Measurements from ENCODE around the gene BPIFB6.
A peak's percentile ranks its signal among the peaks of the same experiment; 100 is the strongest.

Gene BPIFB6

DNA sequence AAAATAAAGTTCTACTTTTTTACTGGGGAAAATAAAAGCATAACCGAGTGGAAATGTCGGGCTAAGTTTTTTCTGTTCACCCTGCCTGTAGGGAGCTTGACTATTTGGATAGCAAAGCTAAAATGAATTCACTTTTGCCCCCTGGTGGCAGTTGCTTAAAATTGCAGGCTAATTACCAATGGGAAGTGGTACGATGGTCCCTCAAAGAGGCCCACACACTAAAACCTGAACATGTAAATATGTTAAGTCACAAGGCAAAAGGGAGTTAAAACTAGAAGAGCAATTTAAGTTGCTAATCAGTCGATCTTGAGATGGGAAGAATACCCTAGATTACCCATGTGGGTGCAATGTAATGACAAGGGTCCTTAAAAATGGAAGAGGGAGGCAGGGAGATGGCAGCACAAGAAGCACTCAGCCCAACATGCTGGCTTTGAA lies 26.3 kb upstream of the BPIFB6 start:
- TF ChIP-seq, protein P1, sequence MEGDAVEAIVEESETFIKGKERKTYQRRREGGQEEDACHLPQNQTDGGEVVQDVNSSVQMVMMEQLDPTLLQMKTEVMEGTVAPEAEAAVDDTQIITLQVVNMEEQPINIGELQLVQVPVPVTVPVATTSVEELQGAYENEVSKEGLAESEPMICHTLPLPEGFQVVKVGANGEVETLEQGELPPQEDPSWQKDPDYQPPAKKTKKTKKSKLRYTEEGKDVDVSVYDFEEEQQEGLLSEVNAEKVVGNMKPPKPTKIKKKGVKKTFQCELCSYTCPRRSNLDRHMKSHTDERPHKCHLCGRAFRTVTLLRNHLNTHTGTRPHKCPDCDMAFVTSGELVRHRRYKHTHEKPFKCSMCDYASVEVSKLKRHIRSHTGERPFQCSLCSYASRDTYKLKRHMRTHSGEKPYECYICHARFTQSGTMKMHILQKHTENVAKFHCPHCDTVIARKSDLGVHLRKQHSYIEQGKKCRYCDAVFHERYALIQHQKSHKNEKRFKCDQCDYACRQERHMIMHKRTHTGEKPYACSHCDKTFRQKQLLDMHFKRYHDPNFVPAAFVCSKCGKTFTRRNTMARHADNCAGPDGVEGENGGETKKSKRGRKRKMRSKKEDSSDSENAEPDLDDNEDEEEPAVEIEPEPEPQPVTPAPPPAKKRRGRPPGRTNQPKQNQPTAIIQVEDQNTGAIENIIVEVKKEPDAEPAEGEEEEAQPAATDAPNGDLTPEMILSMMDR (IDR thresholded peaks at IDR 0.05): peak; percentile 74

DNA sequence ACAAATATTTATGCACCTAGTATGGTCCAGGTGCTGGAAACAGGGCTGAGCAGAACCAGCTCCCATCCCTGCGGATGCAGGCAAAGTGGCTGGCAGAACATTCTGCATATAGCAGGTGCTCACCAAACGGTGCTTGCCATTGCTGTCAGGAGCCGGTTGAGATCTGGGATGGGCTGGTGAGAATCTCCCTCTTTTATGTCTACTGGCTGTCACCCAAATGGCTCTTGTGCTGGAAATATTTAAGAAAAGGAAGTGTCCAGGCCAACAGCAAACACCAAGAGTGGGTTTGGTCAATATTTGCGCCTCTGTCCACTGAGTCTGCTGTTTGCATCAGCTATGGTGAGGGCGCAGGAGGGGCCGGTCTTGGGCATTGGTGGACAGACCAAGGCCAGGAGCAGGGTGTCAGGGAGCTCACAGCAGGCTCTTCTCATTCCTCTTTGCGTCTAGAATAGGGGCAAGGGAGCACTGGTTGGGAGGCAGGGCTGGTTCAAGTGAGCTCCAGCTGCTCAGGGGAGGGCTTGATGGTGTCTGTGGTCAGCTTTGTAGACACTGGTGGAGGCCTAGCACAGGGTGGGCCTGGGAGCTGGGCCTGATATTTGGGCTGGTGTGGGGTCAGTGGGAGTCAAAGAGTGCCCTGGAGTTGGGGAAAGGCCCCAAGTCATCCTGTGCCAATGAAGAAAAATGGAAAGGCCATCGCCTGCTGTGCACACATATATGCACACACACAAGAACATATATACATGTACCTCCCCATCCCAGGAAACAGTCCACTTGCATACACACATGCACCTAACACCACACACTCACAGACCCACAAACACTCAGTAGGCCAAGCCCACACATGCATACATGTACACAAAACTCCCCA lies 25.3 kb upstream of the BPIFB6 start:
- TF ChIP-seq, protein P1 (IDR thresholded peaks at IDR 0.05): no peak

DNA sequence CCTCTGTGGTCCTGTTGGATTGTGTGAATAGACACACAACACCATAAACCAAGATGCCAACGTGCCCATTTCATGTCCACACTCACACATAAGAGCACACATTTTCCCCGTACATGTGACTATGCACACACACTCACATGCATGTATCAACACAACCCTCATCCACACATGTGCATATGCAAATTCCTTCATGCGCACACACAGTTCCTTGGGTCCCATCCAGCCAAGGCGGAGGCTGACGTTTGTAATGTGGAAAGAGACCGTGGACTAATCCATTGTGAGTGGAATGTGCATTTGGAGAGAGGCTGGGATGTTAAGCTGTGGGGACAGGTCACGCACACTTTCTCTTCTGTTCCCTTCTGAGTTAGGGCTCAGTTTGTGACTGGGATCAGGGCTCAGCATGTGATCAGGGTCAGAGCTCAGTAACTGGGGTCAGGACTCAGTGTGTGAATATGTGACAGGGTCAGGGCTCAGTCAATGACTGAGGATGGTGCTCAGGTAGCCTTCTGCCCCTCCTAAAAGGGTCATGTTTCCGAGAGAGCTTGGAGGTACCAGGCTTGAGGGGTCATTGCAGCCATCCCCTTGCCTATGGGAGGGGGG lies 24.6 kb upstream of the BPIFB6 start:
- TF ChIP-seq, protein P1 (IDR thresholded peaks at IDR 0.05): no peak

DNA sequence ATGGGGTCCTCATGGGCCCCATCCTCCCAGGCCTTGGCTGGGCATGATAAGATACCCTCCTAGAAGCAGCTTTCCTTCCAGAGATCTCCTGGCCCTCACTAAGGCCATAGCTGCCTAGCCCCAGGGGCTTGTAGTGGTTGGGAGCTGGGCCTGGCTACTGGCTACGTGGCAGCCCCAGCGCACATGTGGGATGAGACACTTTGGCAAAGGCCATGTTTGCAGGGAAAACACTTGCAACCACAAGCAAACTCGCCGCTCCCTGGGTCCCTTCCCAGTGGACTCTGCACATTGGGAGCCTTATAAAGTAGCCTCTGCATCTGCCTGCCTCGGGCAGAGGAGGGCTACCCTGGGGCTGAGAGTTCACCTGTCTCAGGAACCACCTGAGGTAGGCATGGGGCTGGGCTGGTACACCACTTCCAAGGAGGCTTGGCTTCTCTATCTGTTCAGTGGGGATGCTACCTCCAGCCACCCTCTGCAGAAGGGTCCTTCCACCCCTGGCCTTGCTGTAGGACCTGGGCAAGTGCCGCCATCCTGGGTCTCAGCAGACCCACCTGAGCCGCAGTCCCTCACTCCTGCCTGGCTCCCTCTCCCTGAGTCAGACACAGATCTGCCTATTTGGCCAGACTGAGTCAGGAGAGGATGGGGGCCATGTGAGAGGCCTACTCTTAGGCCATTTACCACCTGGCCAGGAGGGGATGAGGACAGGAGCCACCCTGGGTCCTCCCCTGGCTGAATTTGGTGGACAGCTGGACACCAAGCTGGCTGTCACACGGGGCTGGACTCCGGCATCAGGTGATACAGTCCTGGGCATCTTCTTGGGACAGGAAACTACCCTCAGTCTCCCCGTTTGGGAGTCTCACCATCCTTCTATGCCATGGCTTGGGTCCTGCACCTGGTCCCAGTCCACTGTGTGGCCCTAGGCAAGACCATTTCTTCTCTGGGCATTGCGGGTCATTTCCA lies 23.8 kb upstream of the BPIFB6 start, which contains the start of gene BPIFB2:
BPIFB2 (plus strand) TSS at position 329 of the 960 bp plus-strand sequence. CDS start 871 bp downstream, outside the sequence.
- TF ChIP-seq, protein P1 (IDR thresholded peaks at IDR 0.05): no peak

DNA sequence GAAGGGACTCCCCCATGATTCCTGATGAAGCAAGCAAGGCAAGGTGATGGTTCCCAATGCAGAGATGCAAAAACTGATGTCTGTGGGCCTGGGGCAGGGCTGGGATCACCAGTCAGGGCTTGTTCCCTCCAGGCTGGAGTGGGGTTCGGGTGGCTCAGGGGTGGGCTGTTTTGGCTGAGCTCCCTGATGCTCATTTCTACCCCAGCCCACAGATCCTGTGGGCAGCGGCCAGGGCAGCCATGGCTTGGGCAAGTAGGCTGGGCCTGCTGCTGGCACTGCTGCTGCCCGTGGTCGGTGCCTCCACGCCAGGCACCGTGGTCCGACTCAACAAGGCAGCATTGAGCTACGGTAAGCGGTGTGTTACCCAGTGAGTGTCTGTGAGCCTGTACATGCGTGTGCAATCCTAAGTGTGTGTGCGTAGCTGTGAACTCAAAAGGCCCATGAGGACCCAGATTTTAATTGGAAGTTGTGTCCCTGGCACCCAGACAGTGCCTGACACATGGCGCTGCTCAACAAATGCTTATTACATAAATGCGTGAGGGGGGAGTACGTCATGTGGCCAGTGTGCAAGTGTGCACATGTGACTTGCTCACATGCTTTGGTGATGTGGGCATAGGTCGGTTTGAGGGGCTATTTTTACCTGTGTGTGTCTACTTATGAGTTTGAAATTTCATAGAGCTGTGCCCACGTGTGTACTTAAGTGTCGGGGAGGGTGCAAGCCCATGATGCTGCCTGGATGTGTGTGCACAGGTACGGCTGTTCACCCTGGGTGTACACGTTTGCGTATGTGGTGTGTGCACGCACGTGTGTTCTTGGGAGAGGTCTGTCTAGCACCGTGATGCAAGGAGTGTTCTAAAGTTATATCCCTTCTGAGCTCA lies 22.9 kb upstream of the BPIFB6 start:
- TF ChIP-seq, protein P1 (IDR thresholded peaks at IDR 0.05): no peak

DNA sequence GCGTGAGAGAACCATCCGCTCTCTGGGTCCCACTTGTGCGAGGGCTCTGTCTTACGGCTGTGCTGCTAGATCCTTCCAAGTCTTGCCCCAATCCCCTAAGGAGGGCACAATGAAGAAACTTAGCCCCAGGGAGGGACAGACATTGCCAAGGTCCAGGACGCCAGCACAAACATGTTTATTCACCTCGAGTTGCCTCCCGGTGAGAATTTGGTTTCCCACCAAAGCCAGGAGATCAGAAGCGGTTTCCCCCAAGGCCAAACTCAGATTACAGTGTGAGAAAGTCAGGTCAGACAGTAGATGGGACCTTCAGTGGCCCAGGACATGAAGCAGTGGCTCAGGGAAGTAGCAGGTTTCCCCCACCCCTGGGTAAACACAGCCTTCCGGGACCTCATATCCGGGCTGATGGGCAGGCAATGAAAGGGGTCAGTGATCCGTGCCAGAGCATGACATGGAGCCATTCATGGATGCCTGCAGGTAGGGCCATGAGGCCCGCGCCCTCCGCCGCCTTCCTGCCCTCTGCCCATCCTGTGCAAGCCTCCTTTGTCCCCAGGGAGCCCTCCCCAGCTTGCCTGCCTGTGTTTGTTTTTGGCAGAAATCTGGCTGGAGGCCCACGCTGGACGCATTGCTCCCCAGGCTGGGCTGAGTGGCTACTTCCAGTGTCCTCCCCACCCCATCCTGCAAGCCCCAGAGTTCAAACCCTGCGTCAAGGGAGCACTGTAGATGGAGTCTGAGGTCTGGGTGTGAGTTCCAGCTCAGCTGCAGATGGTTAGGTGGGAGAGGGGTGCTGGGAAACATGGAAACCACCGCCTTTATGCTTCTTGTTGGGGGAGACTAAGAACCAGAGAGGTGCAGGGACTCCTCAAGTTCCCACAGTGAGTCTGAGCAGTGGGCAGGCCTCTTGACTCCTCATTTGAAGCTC lies 22.0 kb upstream of the BPIFB6 start:
- TF ChIP-seq, protein P1 (IDR thresholded peaks at IDR 0.05): no peak
